ENCODE data around the gene KIRREL3.
"Not testable (repeated sequence)": the region's sequence is repeated elsewhere in the genome, so short reads cannot be mapped to it uniquely, and the experiment has no call there.

The KIRREL3 gene

GRCh38 chr11:126391286-126391954, 609.1 kb downstream of the KIRREL3 start:
- no peak for DNase-seq

- DNase-seq = no peak
Observed at GRCh38 chr11:126390272-126390867, 610.2 kb downstream of the KIRREL3 start.

- DNase-seq = no peak
Observed at GRCh38 chr11:126387857-126388256, 612.7 kb downstream of the KIRREL3 start.

GRCh38 chr11:126386729-126387071, 613.9 kb downstream of the KIRREL3 start:
- DNase-seq = not testable (repeated sequence)

- DNase-seq = no peak
Observed at GRCh38 chr11:126385991-126386728, 614.4 kb downstream of the KIRREL3 start.

- no peak for DNase-seq
Observed at GRCh38 chr11:126384449-126385070, 616.0 kb downstream of the KIRREL3 start.

- no peak for DNase-seq
Observed at GRCh38 chr11:126383339-126384335, 616.9 kb downstream of the KIRREL3 start.

- not testable (repeated sequence) for DNase-seq
Observed at GRCh38 chr11:126382641-126383040, 617.9 kb downstream of the KIRREL3 start.

- not testable (repeated sequence) for DNase-seq
Observed at GRCh38 chr11:126381960-126382359, 618.6 kb downstream of the KIRREL3 start.

GRCh38 chr11:126380909-126381308, 619.7 kb downstream of the KIRREL3 start:
- no peak for DNase-seq

- no peak for DNase-seq
Observed at GRCh38 chr11:126378763-126379162, 621.8 kb downstream of the KIRREL3 start.

- no peak for DNase-seq
Observed at GRCh38 chr11:126375726-126376125, 624.8 kb downstream of the KIRREL3 start.

GRCh38 chr11:126374562-126375300, 625.8 kb downstream of the KIRREL3 start:
- not testable (repeated sequence) for DNase-seq

GRCh38 chr11:126373389-126374066, 627.0 kb downstream of the KIRREL3 start:
- not testable (repeated sequence) for DNase-seq
